Left ventricle myocardium inferior (tissue), 1 donor: ENCODE measurements around the gene MAPK10. TPM values are rescaled to one million over a fixed set of nuclear protein-coding genes. Genes with fewer than 3 reads are reported as not detected.
"Not testable (repeated sequence)": the region's sequence is repeated elsewhere in the genome, so short reads cannot be mapped to it uniquely, and the experiment has no call there.

ENCODE experiments used
- DNase-seq: peaks from one replicate; pipeline ENCODE4 v3.0.0-alpha.2; 2020
- H3K27ac ChIP-seq: fragments of 200-600 bp; replicated peaks from 2 replicates; pipeline ENCODE4 v1.8.0; 2021
- H3K27me3 ChIP-seq: fragments of 200-600 bp; 2 replicates; pipeline ENCODE4 v1.8.0; 2021; ENCODE audit warnings: low read depth
- H3K36me3 ChIP-seq: fragments of 200-600 bp; 2 replicates; pipeline ENCODE4 v1.8.0; 2021
- H3K4me1 ChIP-seq: fragments of 200-600 bp; 2 replicates; pipeline ENCODE4 v1.8.0; 2021
- H3K4me3 ChIP-seq: fragments of 200-600 bp; 2 replicates; pipeline ENCODE4 v1.8.0; 2021; ENCODE audit warnings: mild to moderate bottlenecking, moderate library complexity
- H3K9me3 ChIP-seq: fragments of 200-600 bp; replicated peaks from 2 replicates; pipeline ENCODE4 v1.8.0; 2021
- CTCF ChIP-seq: fragments of 200-600 bp; IDR thresholded peaks from 2 replicates; pipeline ENCODE4 v1.8.0; 2021; ENCODE audit warnings: antibody characterized with exemption, mild to moderate bottlenecking, borderline replicate concordance
- intact Hi-C: fragments of 100-400 bp; cut with micrococcal nuclease; formaldehyde crosslinking; loops from one replicate; pipeline ENCODE4 v1.11.0; 2022
- total RNA-seq: library from RNA; stranded (reverse); fragmentation: NEBNext Ultra II Directional; extraction: Animal tissue kit (Norgen Biotek cat#: 25700); gene quantifications from one replicate; pipeline ENCODE4 v1.2.1, GENCODE V29; 2021
- donor health status: DM: no; HTN: yes; CAD: no; lungs with severe emphysema.

The MAPK10 gene
- total RNA-seq, 1 donor from 2014 or later, result 4.0 TPM

GRCh38 chr4:86333236-86333635 lies 26.6 kb downstream of the MAPK10 start:
- H3K27me3 ChIP-seq, result no peaks in the 10 kb centered on the region
- H3K36me3 ChIP-seq, result no peaks in the 10 kb centered on the region
- H3K9me3 ChIP-seq, result no peaks in the 10 kb centered on the region
- H3K4me1 ChIP-seq, result no peaks in the 10 kb centered on the region
- no peak overlapping the region for H3K4me3 ChIP-seq
- TF ChIP-seq CTCF, result no peak
- intact Hi-C loops, result no loop called here
- no peak for DNase-seq
- no peak overlapping the region for H3K27ac ChIP-seq

- Histone ChIP-seq H3K9me3 (no peaks in the 10 kb centered on the region), H3K27me3 (no peaks in the 10 kb centered on the region), H3K4me1 (no peaks in the 10 kb centered on the region), H3K36me3 (no peaks in the 10 kb centered on the region), H3K27ac (no peak overlapping the region), H3K4me3 (no peak overlapping the region)
- no peak for TF ChIP-seq CTCF
- intact Hi-C loops, result no loop called here
- no peak for DNase-seq
Measured at GRCh38 chr4:86330961-86331742, 28.7 kb downstream of the MAPK10 start.

- H3K36me3 ChIP-seq, intact Hi-C loops, DNase-seq, H3K4me3 ChIP-seq, H3K27ac ChIP-seq, H3K4me1 ChIP-seq, H3K27me3 ChIP-seq, H3K9me3 ChIP-seq: not testable (repeated sequence)
Measured at GRCh38 chr4:86330411-86330810, 29.4 kb downstream of the MAPK10 start.

- Histone ChIP-seq H3K9me3 (no peaks in the 10 kb centered on the region), H3K36me3 (no peaks in the 10 kb centered on the region), H3K4me1 (no peaks in the 10 kb centered on the region), H3K27ac (no peak overlapping the region), H3K27me3 (no peaks in the 10 kb centered on the region), H3K4me3 (no peak overlapping the region)
- no peak for DNase-seq
- TF ChIP-seq CTCF, result no peak
- intact Hi-C loops, result no loop called here
Measured at GRCh38 chr4:86329431-86329830, 30.4 kb downstream of the MAPK10 start.

DNA sequence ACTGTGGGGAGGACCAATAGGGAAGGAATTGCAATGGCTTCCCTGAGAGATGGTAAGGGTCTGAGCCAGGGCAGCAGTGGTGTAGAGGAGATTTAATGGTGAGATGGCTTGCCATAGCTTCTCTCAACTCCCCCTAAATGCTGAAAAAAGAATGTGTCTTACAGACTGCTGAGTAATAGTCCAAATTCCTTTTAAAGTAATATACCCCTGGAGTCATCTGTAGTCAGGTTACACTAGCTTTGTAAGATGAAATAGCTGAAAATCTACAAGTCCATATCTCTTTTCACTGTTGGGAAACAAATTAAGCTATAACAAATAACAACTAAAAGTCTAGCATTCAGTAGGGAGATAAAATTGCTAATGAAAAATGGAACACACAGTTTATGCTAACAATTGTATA lies 33.5 kb downstream of the MAPK10 start:
- intact Hi-C loops, result no loop called here
- no peak overlapping the region for H3K27ac ChIP-seq

More for the DNA sequence above, 33.5 kb downstream of the MAPK10 start:
- TF ChIP-seq CTCF, result no peak
- no peak overlapping the region for H3K4me3 ChIP-seq
- H3K27me3 ChIP-seq, result no peaks in the 10 kb centered on the region
- H3K9me3 ChIP-seq, result no peaks in the 10 kb centered on the region
- H3K36me3 ChIP-seq, result no peaks in the 10 kb centered on the region
- DNase-seq, result no peak
- H3K4me1 ChIP-seq, result no peaks in the 10 kb centered on the region
